SU-DHL-6 (cell line): ENCODE data around the gene DIP2C.

Experiments used
- CTCF ChIP-seq: fragments of 200-600 bp; sonication (generic); IDR thresholded peaks from one replicate; pipeline ENCODE4 v1.5.1; 2017; ENCODE audit warnings: antibody characterized with exemption, mild to moderate bottlenecking, low read length, moderate library complexity; ENCODE audit not compliant: insufficient read depth, poor library complexity, severe bottlenecking
- EZH2phosphoT487 ChIP-seq: fragments of 200-600 bp; sonication (generic), shearing (Covaris generic); conservative IDR thresholded peaks from 2 replicates; pipeline ENCODE4 v1.6.1; 2018; ENCODE audit warnings: mild to moderate bottlenecking, antibody characterized with exemption, low read length, moderate library complexity, mixed read lengths

- no peak for TF ChIP-seq CTCF
- no peak for TF ChIP-seq EZH2phosphoT487
Observed at GRCh38 chr10:476455-476780, 213.1 kb downstream of the DIP2C start.
